Pancreas (tissue), 10 donors: ENCODE data around the gene FGF22. TPM values are rescaled to one million over a fixed set of nuclear protein-coding genes. Genes with fewer than 3 reads are reported as not detected.

Experiments used
- ATAC-seq, 4 donors: fragments of 200-7000 bp; cut with Tn5 transposase; one replicate each; pipeline versions ENCODE4 v1.8.0 to v1.9.1; 2020; ENCODE audit warnings: mild to moderate bottlenecking in 4 of 4, moderate library complexity in 4 of 4
- DNase-seq, 6 donors: peaks; one replicate each; pipeline ENCODE4 v3.0.0-alpha.2; 2020
- FAIRE-seq: peaks from 2 replicates; lab custom pipeline; 2012; peaks lifted over from hg19 to GRCh38; lab: Jason Lieb, UNC
- H3K27ac ChIP-seq, 4 donors: fragments of 200-600 bp; sonication (generic); 1 replicate in 3 of 4; 2 replicates in 1 of 4; pipeline versions ENCODE4 v1.5.0 to v1.8.0; 2020
- H3K27me3 ChIP-seq, 4 donors: fragments of 200-600 bp; one replicate each; pipeline ENCODE4 v1.8.0; 2021
- H3K36me3 ChIP-seq, 3 donors: fragments of 200-600 bp; sonication (generic) in 1 of 3; one replicate each; pipeline versions ENCODE4 v1.5.0 to v1.8.0; 2020 to 2021
- H3K4me1 ChIP-seq, 3 donors: fragments of 200-600 bp; one replicate each; pipeline ENCODE4 v1.8.0; 2021
- H3K4me3 ChIP-seq, 4 donors: fragments of 200-600 bp; sonication (generic) in 2 of 4; one replicate each; pipeline versions ENCODE4 v1.5.0 to v1.8.0; 2020 to 2021
- H3K9me3 ChIP-seq, 4 donors: fragments of 200-600 bp; one replicate each; pipeline ENCODE4 v1.8.0; 2021
- CTCF ChIP-seq, 4 donors: fragments of 200-600 bp; sonication (generic) in 3 of 4; IDR thresholded peaks; one replicate each; pipeline versions ENCODE4 v1.5.0 to v1.8.0; 2021; ENCODE audit warnings: antibody characterized with exemption in 4 of 4
- WGBS, 2 donors: extraction: QIAGEN DNeasy Blood & Tissue Kit; methylation state at CpG; one replicate each; pipeline ENCODE4 v1.1.7; 2013; 5-methylcytosine and 5-hydroxymethylcytosine counted together
- intact Hi-C, 3 donors: fragments of 100-400 bp; cut with DNase I; formaldehyde crosslinking; loops; one replicate each; pipeline versions ENCODE4 v1.11.1 to v1.14.2; 2022
- polyA plus RNA-seq, 2 donors: library from polyadenylated mRNA; stranded (reverse); fragments of 200-250 nt; gene quantifications; one replicate each; pipeline ENCODE4 v1.2.3, GENCODE V29; 2013
- total RNA-seq, 6 donors: library from RNA; stranded (reverse); fragmentation: NEBNext Ultra II Directional in 4 of 6; extraction: Animal tissue kit (Norgen Biotek cat#: 25700) in 4 of 6; gene quantifications; one replicate each; pipeline versions ENCODE4 v1.2.1 to v1.2.4, GENCODE V29; 2021 to 2023
- donor health status: healthy with polysubstance abuse.
- donor health status: DM: no; HTN: no; CAD: no; lungs with moderate emphysema.
- donor health status: DM: no; HTN: no; CAD: no.
- donor health status: control.
- donor health status: control.
- donor health status: Bipolar disorder and iron deficiency.
- donor health status: DM: yes; HTN: yes; CAD: no.
- donor health status: DM: no; HTN: no; CAD: no.
- donor health status: DM: no; HTN: no; CAD: no.
- donor health status: DM: yes; HTN: yes; CAD: no.

Gene FGF22
- total and polyA plus RNA-seq, 8 donors: 0.12 to 0.53 (median 0.24) TPM; not detected in 2

- intact Hi-C loops: no loop called here
- no peaks in the 10 kb centered on the region for H3K36me3 ChIP-seq
- H3K4me1 ChIP-seq: no peaks in the 10 kb centered on the region
- H3K9me3 ChIP-seq: no peaks in the 10 kb centered on the region
- no peak overlapping the region for H3K27ac ChIP-seq
- ATAC-seq (no peak), DNase-seq (no peak), FAIRE-seq (no peak)
- no peaks in the 10 kb centered on the region for H3K27me3 ChIP-seq
- no peak overlapping the region for H3K4me3 ChIP-seq
- 72 to 81% methylated on average over 28 to 30 of the region's 30 CpGs for WGBS, 2 donors
- TF ChIP-seq CTCF (IDR thresholded peaks at IDR 0.05): no peak
These were observed 32.2 kb upstream of the FGF22 start for GRCh38 chr19:607301-608154.

- Histone ChIP-seq H3K9me3 (no peaks in the 10 kb centered on the region), H3K4me3 (no peak overlapping the region), H3K4me1 (no peaks in the 10 kb centered on the region), H3K27me3 (no peaks in the 10 kb centered on the region), H3K36me3 (no peaks in the 10 kb centered on the region), H3K27ac (no peak overlapping the region)
- FAIRE-seq (no peak), ATAC-seq (no peak), DNase-seq (peak in 2 of 6 donors; percentile 20 to 72)
- no peak for TF ChIP-seq CTCF (IDR thresholded peaks at IDR 0.05)
- intact Hi-C loops: no loop called here
- WGBS, 2 donors: 69 to 71% methylated on average over 28 to 30 of the region's 30 CpGs
These were observed 31.3 kb upstream of the FGF22 start for GRCh38 chr19:608155-609003.

DNA sequence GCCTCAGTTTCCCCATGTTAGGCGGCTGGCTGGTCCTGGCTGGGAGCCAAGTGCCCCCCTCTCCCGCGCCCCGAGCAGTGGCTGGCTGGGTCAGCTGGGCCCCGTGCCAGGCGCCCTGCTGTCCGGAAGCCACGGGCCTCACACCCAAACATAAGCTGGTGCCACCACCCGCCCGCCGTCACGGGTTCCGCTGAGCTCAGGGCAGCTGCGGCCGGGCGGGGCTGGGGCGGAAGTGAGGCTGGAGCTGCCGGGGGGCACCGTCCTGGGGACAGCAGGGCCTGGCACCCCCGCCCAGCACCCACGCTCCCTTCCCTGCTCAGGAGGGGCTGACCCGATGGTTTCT, 30.7 kb upstream of the FGF22 start:
- intact Hi-C loops: no loop called here
- WGBS, 2 donors: 45 to 56% methylated on average over 19 to 22 of the region's 22 CpGs
- DNase-seq (peak in 2 of 6 donors; percentile 42 to 66), ATAC-seq (peak in 3 of 4 donors; percentile 27 to 49 (median 36)), FAIRE-seq (no peak)
- Histone ChIP-seq H3K36me3 (no peaks in the 10 kb centered on the region), H3K27ac (no peak overlapping the region), H3K27me3 (no peaks in the 10 kb centered on the region), H3K4me1 (no peaks in the 10 kb centered on the region), H3K4me3 (no peak overlapping the region), H3K9me3 (no peaks in the 10 kb centered on the region)
- no peak for TF ChIP-seq CTCF (IDR thresholded peaks at IDR 0.05)

DNA sequence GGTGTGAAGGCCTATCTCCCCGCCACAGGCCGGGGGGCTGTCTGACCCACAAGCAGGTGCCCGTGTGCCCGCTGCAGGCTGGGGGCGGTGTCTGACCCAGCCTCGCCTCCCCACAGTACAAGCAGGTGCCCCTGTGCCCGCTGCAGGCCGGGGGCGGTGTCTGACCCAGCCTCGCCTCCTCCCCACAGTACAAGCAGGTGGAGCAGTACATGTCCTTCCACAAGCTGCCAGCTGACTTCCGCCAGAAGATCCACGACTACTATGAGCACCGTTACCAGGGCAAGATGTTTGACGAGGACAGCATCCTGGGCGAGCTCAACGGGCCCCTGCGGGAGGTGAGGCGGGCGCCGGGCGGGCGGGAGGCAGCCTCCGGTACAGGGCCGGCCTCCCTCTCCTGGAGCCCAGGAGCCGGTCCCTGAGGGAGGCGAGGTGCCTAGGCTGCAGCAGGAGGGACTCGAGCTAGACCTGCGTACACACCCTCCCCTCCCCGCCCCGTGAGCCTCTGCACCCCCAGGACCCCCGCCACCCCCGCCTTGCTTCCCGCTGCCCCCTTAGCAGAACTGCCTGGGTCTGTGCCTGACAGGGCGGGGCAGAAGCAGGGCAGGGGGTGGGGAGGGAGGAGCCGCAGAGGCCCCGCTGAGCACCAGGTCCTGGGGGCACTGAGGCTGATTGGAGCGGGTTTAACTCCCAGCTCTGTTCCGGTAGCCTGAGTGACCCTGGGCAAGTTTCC, 29.4 kb upstream of the FGF22 start:
- Histone ChIP-seq H3K9me3 (no peaks in the 10 kb centered on the region), H3K4me3 (peak overlapping the region in 1 of 4 donors; percentile 3), H3K4me1 (no peaks in the 10 kb centered on the region), H3K27me3 (no peaks in the 10 kb centered on the region), H3K27ac (peak overlapping the region in 1 of 4 donors; percentile 1), H3K36me3 (no peaks in the 10 kb centered on the region)
- intact Hi-C loops: no loop called here
- WGBS, 2 donors: 63 to 65% methylated on average over 37 to 38 of the region's 38 CpGs
- FAIRE-seq: no peak
- no peak for DNase-seq
- no peak for TF ChIP-seq CTCF (IDR thresholded peaks at IDR 0.05)
- ATAC-seq: peak in 3 of 4 donors; percentile 8 to 24 (median 12)
